PC-9 (cell line): Measurements from ENCODE around the gene NELFA. TPM values are rescaled to one million over a fixed set of nuclear protein-coding genes. Genes with fewer than 3 reads are reported as not detected.

Experiments used
- BruUV-seq: library from RNA; stranded (reverse); fragments of 400-500 nt; replicated peaks from 2 replicates; lab custom pipeline; 2021; lab: Mats Ljungman, UMichigan
- CTCF ChIA-PET: fragments of 300-600 bp; sonication (Branson Sonifier 250); formaldehyde crosslinking; loops from one replicate; lab custom pipeline; 2022; ENCODE audit warnings: antibody characterized with exemption; lab: Charles Lee
- POLR2A ChIA-PET: fragments of 300-600 bp; sonication (Branson Sonifier 250); formaldehyde crosslinking; loops from one replicate; lab custom pipeline; 2022; ENCODE audit warnings: antibody characterized with exemption; ENCODE audit not compliant: unreplicated experiment; lab: Charles Lee
- DNase-seq, 2 experiments: peaks; one replicate each; pipeline versions ENCODE4 v3.0.0 to v3.0.0-alpha.2; 2015 to 2022; ENCODE audit warnings: mixed read lengths in 1 of 2
- H2AFZ ChIP-seq: fragments of 200-600 bp; sonication (generic); 2 replicates; pipeline ENCODE4 v1.8.1; 2017; ENCODE audit warnings: antibody characterized with exemption
- H3F3A ChIP-seq: fragments of 200-600 bp; sonication (generic); 2 replicates; pipeline ENCODE4 v1.8.1; 2017; ENCODE audit warnings: antibody characterized with exemption, mild to moderate bottlenecking, low read depth; ENCODE audit not compliant: insufficient read depth
- H3K27ac ChIP-seq: fragments of 200-600 bp; sonication (generic); 2 replicates; pipeline ENCODE4 v1.6.1; 2016; ENCODE audit warnings: mixed run types
- H3K27me3 ChIP-seq: fragments of 200-600 bp; sonication (generic); 2 replicates; pipeline ENCODE4 v1.6.1; 2016; ENCODE audit warnings: low read depth, mixed run types; ENCODE audit not compliant: insufficient read depth
- H3K36me3 ChIP-seq: fragments of 200-600 bp; sonication (generic); 2 replicates; pipeline ENCODE4 v1.6.1; 2016; ENCODE audit warnings: low read depth, mixed run types
- H3K4me1 ChIP-seq: fragments of 200-600 bp; sonication (generic); replicated peaks from 2 replicates; pipeline ENCODE4 v1.6.1; 2016; ENCODE audit warnings: mixed run types; ENCODE audit not compliant: insufficient read depth
- H3K4me2 ChIP-seq: fragments of 200-600 bp; sonication (generic); 2 replicates; pipeline ENCODE4 v1.6.1; 2017; ENCODE audit warnings: mixed run types
- H3K4me3 ChIP-seq: fragments of 200-600 bp; sonication (generic); 2 replicates; pipeline ENCODE4 v1.6.1; 2016; ENCODE audit warnings: mixed run types
- H3K79me2 ChIP-seq: fragments of 200-600 bp; sonication (generic); 2 replicates; pipeline ENCODE4 v1.6.1; 2017; ENCODE audit warnings: low read depth, mixed run types
- H3K9me2 ChIP-seq: fragments of 200-600 bp; sonication (generic); 2 replicates; pipeline ENCODE4 v1.8.1; 2017; ENCODE audit warnings: mild to moderate bottlenecking; ENCODE audit not compliant: insufficient read depth
- H3K9me3 ChIP-seq: fragments of 200-600 bp; sonication (generic); 2 replicates; pipeline ENCODE4 v1.8.1; 2016; ENCODE audit warnings: low read depth; ENCODE audit not compliant: insufficient read depth
- H4K20me1 ChIP-seq: fragments of 200-600 bp; sonication (generic); 2 replicates; pipeline ENCODE4 v1.8.1; 2017; ENCODE audit not compliant: insufficient read depth
- CTCF ChIP-seq: fragments of 200-600 bp; sonication (generic); conservative IDR thresholded peaks from 2 replicates; pipeline ENCODE4 v1.6.1; 2017; ENCODE audit warnings: mixed run types, antibody characterized with exemption, mild to moderate bottlenecking, moderate library complexity
- EZH2 ChIP-seq: fragments of 200-600 bp; sonication (generic); IDR thresholded peaks from 2 replicates; pipeline ENCODE4 v1.8.0; 2017; ENCODE audit warnings: antibody characterized with exemption, low read depth
- intact Hi-C: fragments of 100-400 bp; cut with micrococcal nuclease; formaldehyde crosslinking; loops from one replicate; pipeline ENCODE4 v1.10.0; 2022; ENCODE audit not compliant: unreplicated experiment
- total RNA-seq: library from RNA; stranded (reverse); gene quantifications from 2 replicates; pipeline ENCODE4 v1.2.3, GENCODE V29; 2021

The NELFA gene
- total RNA-seq, 1 experiment from 2014 or later = 52.4 TPM

GRCh38 chr4:1964443-1964842 is 44.3 kb downstream of the NELFA start:
- H3K79me2 ChIP-seq = no peaks in the 10 kb centered on the region
- intact Hi-C loops = no loop called here
- no peaks in the 10 kb centered on the region for H4K20me1 ChIP-seq

GRCh38 chr4:1962980-1963379 is 45.8 kb downstream of the NELFA start:
- no peak for DNase-seq
- 0 out of 2 replicates have a peak, but pooled peaks cover 5% of the 10 kb centered on the region for H3F3A ChIP-seq
- H3K9me3 ChIP-seq = no peaks in the 10 kb centered on the region
- no peaks in the 10 kb centered on the region for H3K9me2 ChIP-seq
- no TSS peak for BruUV-seq
- no peak overlapping the region for H2AFZ ChIP-seq
- no peaks in the 10 kb centered on the region for H4K20me1 ChIP-seq
- H3K27ac ChIP-seq = no peak overlapping the region
- H3K4me2 ChIP-seq = no peak overlapping the region
- H3K36me3 ChIP-seq = peaks cover 12% of the 10 kb centered on the region
- TF ChIP-seq EZH2 (no peak), CTCF (no peak)
- H3K4me3 ChIP-seq = no peak overlapping the region
- no peaks in the 10 kb centered on the region for H3K4me1 ChIP-seq
- no peaks in the 10 kb centered on the region for H3K79me2 ChIP-seq
- intact Hi-C loops = no loop called here
- CTCF ChIA-PET = no interaction called here
- no peaks in the 10 kb centered on the region for H3K27me3 ChIP-seq
- POLR2A ChIA-PET = no interaction called here

More at GRCh38 chr4:1964443-1964842, 44.3 kb downstream of the NELFA start:
- no peak overlapping the region for H3K4me2 ChIP-seq
- no peak overlapping the region for H3K4me3 ChIP-seq
- DNase-seq = no peak
- H3K4me1 ChIP-seq = no peaks in the 10 kb centered on the region
- CTCF ChIA-PET = no interaction called here
- no peaks in the 10 kb centered on the region for H3K9me3 ChIP-seq
- H3F3A ChIP-seq = 0 out of 2 replicates have a peak, but pooled peaks cover 5% of the 10 kb centered on the region
- POLR2A ChIA-PET = no interaction called here
- TF ChIP-seq CTCF = no peak
- no peak for TF ChIP-seq EZH2
- no peak overlapping the region for H3K27ac ChIP-seq
- H2AFZ ChIP-seq = no peak overlapping the region
- no TSS peak for BruUV-seq
- H3K27me3 ChIP-seq = no peaks in the 10 kb centered on the region
- H3K9me2 ChIP-seq = no peaks in the 10 kb centered on the region
- H3K36me3 ChIP-seq = peaks cover 20% of the 10 kb centered on the region

- Histone ChIP-seq H3K4me1 (no peaks in the 10 kb centered on the region), H3K36me3 (peaks cover 12% of the 10 kb centered on the region), H3K4me3 (no peak overlapping the region), H4K20me1 (no peaks in the 10 kb centered on the region), H3K27ac (no peak overlapping the region), H2AFZ (no peak overlapping the region), H3K27me3 (no peaks in the 10 kb centered on the region), H3K9me2 (no peaks in the 10 kb centered on the region), H3F3A (0 out of 2 replicates have a peak, but pooled peaks cover 5% of the 10 kb centered on the region), H3K9me3 (no peaks in the 10 kb centered on the region), H3K79me2 (no peaks in the 10 kb centered on the region), H3K4me2 (no peak overlapping the region)
- DNase-seq = no peak
- ChIA-PET POLR2A (interaction anchor here (0.6 kb wide), 1 partner anchor 1922 kb away, joined by 3 read pairs; no protein-coding TSS in a partner anchor), CTCF (no interaction called here)
- intact Hi-C loops = no loop called here
- TF ChIP-seq EZH2 = no peak
- TF ChIP-seq CTCF = no peak
- no TSS peak for BruUV-seq
Observed at GRCh38 chr4:1961563-1961962, 47.2 kb downstream of the NELFA start.
